K562 (cell line): Measurements from ENCODE around the gene CCDC60. TPM values are rescaled to one million over a fixed set of nuclear protein-coding genes. Genes with fewer than 3 reads are reported as not detected.

ENCODE experiments used
- ATAC-seq: fragments of 200-7000 bp; cut with Tn5 transposase; 3 replicates; pipeline ENCODE4 v1.9.1; 2020; ENCODE audit warnings: moderate library complexity
- BruUV-seq: library from RNA; stranded (reverse); fragments of 400-500 nt; replicated peaks from 2 replicates; lab custom pipeline; 2021; lab: Mats Ljungman, UMichigan
- CTCF ChIA-PET: fragments of 300-600 bp; formaldehyde crosslinking; extraction: SDS; loops from one replicate; lab custom pipeline; 2021; ENCODE audit warnings: low intra/inter-chr PET ratio; lab: Yijun Ruan, JAX
- POLR2A ChIA-PET: fragments of 300-600, 350-650 bp; sonication (Branson Sonifier 250); formaldehyde crosslinking; extraction: SDS; loops from one replicate; lab custom pipeline; 2021; ENCODE audit warnings: antibody characterized with exemption, inconsistent platforms; lab: Yijun Ruan, JAX
- DNase-seq, 4 experiments: peaks; one replicate each; pipeline versions ENCODE4 v3.0.0 to v3.0.0-alpha.2; 2011 to 2018; ENCODE audit warnings: low spot score in 3 of 4, mixed read lengths in 3 of 4; ENCODE audit errors: extremely low read depth in 1 of 4
- FAIRE-seq: peaks from 2 replicates; lab custom pipeline; 2011; peaks lifted over from hg19 to GRCh38; lab: Jason Lieb, UNC
- H2AFZ ChIP-seq: 2 replicates; pipeline ENCODE4 v1.6.0; 2011; ENCODE audit warnings: low read depth, low read length, control low read depth, inconsistent platforms
- H3K27ac ChIP-seq: fragments of 200-600 bp; 3 replicates; pipeline ENCODE4 v1.8.0; 2011; ENCODE audit warnings: low read depth, mild to moderate bottlenecking, control low read depth, inconsistent platforms, low read length, moderate library complexity, mixed read lengths; ENCODE audit errors: extremely low read depth
- H3K27me3 ChIP-seq, 2 experiments: fragments of 300-600 bp in 1 of 2; 2 replicates in 1 of 2; 3 replicates in 1 of 2; pipeline versions ENCODE4 v1.6.0 to v1.8.0; 2011; ENCODE audit warnings: inconsistent platforms in 2 of 2, low read length in 2 of 2, mild to moderate bottlenecking in 1 of 2, mixed read lengths in 1 of 2, moderate library complexity in 1 of 2; ENCODE audit not compliant: control insufficient read depth in 2 of 2, insufficient read depth in 2 of 2
- H3K36me3 ChIP-seq: fragments of 300-600 bp; 3 replicates; pipeline ENCODE4 v1.8.0; 2011; ENCODE audit warnings: mild to moderate bottlenecking, low read length, inconsistent platforms; ENCODE audit not compliant: control insufficient read depth, insufficient read depth
- H3K4me1 ChIP-seq, 2 experiments: fragments of 200-600 bp in 1 of 2; replicated peaks in 1 of 2; 2 replicates in 1 of 2; 3 replicates in 1 of 2; pipeline versions ENCODE4 v1.5.1 to v1.8.0; 2011; ENCODE audit warnings: inconsistent platforms in 2 of 2, low read length in 2 of 2, mild to moderate bottlenecking in 1 of 2, mixed read lengths in 1 of 2, moderate library complexity in 1 of 2; ENCODE audit not compliant: control insufficient read depth in 2 of 2, insufficient read depth in 2 of 2
- H3K4me2 ChIP-seq: 2 replicates; pipeline ENCODE4 v1.6.1; 2011; ENCODE audit warnings: low read length, control low read depth, inconsistent platforms, mixed read lengths; ENCODE audit not compliant: insufficient read depth
- H3K4me3 ChIP-seq: fragments of 200-600 bp; sonication (generic), shearing (Covaris generic); 2 replicates; pipeline ENCODE4 v1.5.1; 2016; ENCODE audit warnings: control low read depth, inconsistent platforms
- H3K79me2 ChIP-seq: fragments of 200-600 bp; 3 replicates; pipeline ENCODE4 v1.8.0; 2011; ENCODE audit warnings: low read length, inconsistent platforms; ENCODE audit not compliant: control insufficient read depth, insufficient read depth
- H3K9ac ChIP-seq, 2 experiments: 2 replicates each; pipeline versions ENCODE4 v1.6.0 to v1.6.1; 2011; ENCODE audit warnings: low read depth in 2 of 2, low read length in 2 of 2, control low read depth in 1 of 2, inconsistent platforms in 1 of 2, mild to moderate bottlenecking in 1 of 2, mixed read lengths in 1 of 2; ENCODE audit not compliant: insufficient read depth in 1 of 2
- H3K9me1 ChIP-seq: one replicate; pipeline ENCODE4 v1.6.0; 2011; ENCODE audit warnings: inconsistent platforms, mild to moderate bottlenecking, low read length, moderate library complexity; ENCODE audit not compliant: control insufficient read depth, insufficient read depth
- H3K9me3 ChIP-seq: replicated peaks from 2 replicates; pipeline ENCODE4 v1.5.1; 2011; ENCODE audit warnings: low read depth, low read length, inconsistent platforms; ENCODE audit not compliant: control insufficient read depth, insufficient read depth
- H4K20me1 ChIP-seq: replicated peaks from 2 replicates; pipeline ENCODE4 v1.6.1; 2011; ENCODE audit warnings: low read length, inconsistent platforms, mixed read lengths; ENCODE audit not compliant: control insufficient read depth, insufficient read depth
- ARID2 ChIP-seq: fragments of 450-650 bp; IDR thresholded peaks from 2 replicates; pipeline ENCODE4 v1.6.1; 2017; ENCODE audit warnings: antibody characterized with exemption, mild to moderate bottlenecking
- ARNT ChIP-seq, 2 experiments: fragments of 450-650 bp; IDR thresholded peaks; 2 replicates each; pipeline ENCODE4 v1.6.1; 2016; ENCODE audit warnings: mild to moderate bottlenecking in 1 of 2
- BCLAF1 ChIP-seq, 2 experiments: fragments of 450-650 bp in 1 of 2; IDR thresholded peaks; 2 replicates each; pipeline ENCODE4 v1.6.1; 2011 to 2017; ENCODE audit warnings: low read depth in 2 of 2, antibody characterized with exemption in 1 of 2, borderline replicate concordance in 1 of 2, low read length in 1 of 2, mild to moderate bottlenecking in 1 of 2, mixed read lengths in 1 of 2; ENCODE audit not compliant: control insufficient read depth in 1 of 2
- CCNT2 ChIP-seq: IDR thresholded peaks from 2 replicates; pipeline ENCODE4 v1.6.1; 2011; ENCODE audit warnings: borderline replicate concordance, low read depth, mild to moderate bottlenecking, moderate library complexity, mixed read lengths, low read length; ENCODE audit not compliant: insufficient read length; ENCODE audit errors: extremely low read depth
- ELF1 ChIP-seq: fragments of 200-800 bp; sonication (Bioruptor generic); IDR thresholded peaks from 2 replicates; pipeline ENCODE4 v1.6.1; 2016; ENCODE audit warnings: missing genetic modification characterization, missing compliant biosample characterization
- HCFC1 ChIP-seq: IDR thresholded peaks from 2 replicates; pipeline ENCODE4 v1.6.1; 2012; ENCODE audit warnings: low read depth, low read length, improper control_type of control experiment
- SFPQ ChIP-seq: fragments of 200-400 bp; formaldehyde crosslinking; IDR thresholded peaks from 2 replicates; pipeline ENCODE4 v1.6.1; 2017; ENCODE audit warnings: mild to moderate bottlenecking, low read depth, low read length, moderate library complexity
- SIN3A ChIP-seq, 2 experiments: fragments of 150-350 bp in 1 of 2; IDR thresholded peaks; 2 replicates each; pipeline ENCODE4 v1.6.1; 2011 to 2016; ENCODE audit warnings: borderline replicate concordance in 2 of 2, low read depth in 2 of 2, low read length in 2 of 2, mild to moderate bottlenecking in 2 of 2, moderate library complexity in 2 of 2; ENCODE audit not compliant: control insufficient read depth in 1 of 2
- SIX5 ChIP-seq, 2 experiments: IDR thresholded peaks; 2 replicates each; pipeline ENCODE4 v1.6.1; 2011; ENCODE audit warnings: low read length in 2 of 2, borderline replicate concordance in 1 of 2, low read depth in 1 of 2, mild to moderate bottlenecking in 1 of 2, moderate library complexity in 1 of 2; ENCODE audit not compliant: insufficient read depth in 1 of 2
- SMAD3 ChIP-seq: fragments of 450-650 bp; formaldehyde crosslinking; conservative IDR thresholded peaks from 2 replicates; pipeline ENCODE4 v1.4.0; 2020; ENCODE audit warnings: mild to moderate bottlenecking
- ZNF143 ChIP-seq: sonication (generic); formaldehyde crosslinking; IDR thresholded peaks from 2 replicates; pipeline ENCODE4 v1.9.0; 2022; ENCODE audit warnings: mild to moderate bottlenecking, missing genetic modification reagents
- ZNF79 ChIP-seq: fragments of 250-450 bp; sonication (Bioruptor Pico); IDR thresholded peaks from 2 replicates; pipeline ENCODE4 v1.4.0; 2020; ENCODE audit warnings: low read depth, mild to moderate bottlenecking, moderate library complexity
- ZNF830 ChIP-seq: fragments of 250-450 bp; sonication (Bioruptor Pico); IDR thresholded peaks from 2 replicates; pipeline ENCODE4 v1.5.0; 2021; ENCODE audit warnings: mild to moderate bottlenecking
- WGBS: fragments of 100-300 bp; shearing (Covaris generic); methylation state at CpG from one replicate; pipeline ENCODE4 v1.1.6; 2016; ENCODE audit warnings: low coverage, mixed read lengths; ENCODE audit not compliant: insufficient coverage; ENCODE audit errors: missing lambda C conversion rate; 5-methylcytosine and 5-hydroxymethylcytosine counted together
- in situ Hi-C: fragments of 300-500 bp; cut with MboI; formaldehyde crosslinking; loops from 4 replicates; pipeline ENCODE4 v1.15.0; 2018; ENCODE audit warnings: inconsistent platforms, mixed read lengths
- intact Hi-C: fragments of 100-400 bp; cut with micrococcal nuclease; formaldehyde crosslinking; loops from 2 replicates; pipeline ENCODE4 v1.14.2; 2022
- polyA plus RNA-seq, 8 experiments: library from polyadenylated mRNA; depleted of rRNA in 4 of 8; stranded (reverse) in 5 of 8; unstranded in 3 of 8; fragments of >200 nt; fragmentation: Nextera tagmentation in 2 of 8; fragmentation: Illumina TruSeq in 1 of 8; extraction: Ambion mirVana in 2 of 8; extraction: Trizol in 1 of 8; gene quantifications; 2 replicates each; pipeline versions ENCODE4 v1.2.1 to v1.2.3, GENCODE V29; 2011 to 2014; ENCODE audit warnings: inconsistent platforms in 1 of 8, missing spikeins in 1 of 8
- total RNA-seq, 7 experiments: library from RNA; depleted of rRNA in 6 of 7; stranded (reverse); fragments of >200 nt in 6 of 7; fragmentation: Illumina TruSeq in 2 of 7; extraction: Trizol in 2 of 7; gene quantifications; 2 replicates each; pipeline versions ENCODE4 v1.2.1 to v1.2.3, GENCODE V29; 2011 to 2021; ENCODE audit warnings: low replicate concordance in 1 of 7

The CCDC60 gene
- total and polyA plus RNA-seq, 9 of the 15 experiments (the other 6 are each of a cell fraction or from before 2014, with no cell fraction given): not detected

GRCh38 chr12:119423285-119423684 is 88.8 kb downstream of the CCDC60 start:
- ChIA-PET CTCF (no interaction called here), POLR2A (interaction anchor here (0.6 to 1.1 kb wide), 3 partner anchors 8 to 116 kb away, joined by 3 read pairs; no protein-coding TSS in a partner anchor)
- H3K4me3 ChIP-seq: no peak overlapping the region
- H3K4me1 ChIP-seq: no peaks in the 10 kb centered on the region
- no peaks in the 10 kb centered on the region for H3K36me3 ChIP-seq
- H4K20me1 ChIP-seq: no peaks in the 10 kb centered on the region
- in situ Hi-C loops (no loop called here), intact Hi-C loops (no loop called here)
- H3K4me2 ChIP-seq: no peak overlapping the region
- H3K27me3 ChIP-seq: no peaks in the 10 kb centered on the region; a peak in 1 of 5 replicates
- H3K79me2 ChIP-seq: no peaks in the 10 kb centered on the region
- H3K9ac ChIP-seq: no peak overlapping the region
- no peak overlapping the region for H2AFZ ChIP-seq
- ATAC-seq: peak; percentile 85
- peak; percentile 40 for FAIRE-seq
- H3K9me3 ChIP-seq: no peaks in the 10 kb centered on the region
- DNase-seq: peak in 3 of 4 experiments; percentile 8 to 22 (median 12)
- no peak overlapping the region for H3K27ac ChIP-seq
- no TSS peak for BruUV-seq
- WGBS: 0% methylated on average over 2 of the region's 2 CpGs
- H3K9me1 ChIP-seq: no peaks in the 10 kb centered on the region
- TF ChIP-seq CCNT2 (no peak), SFPQ (no peak), SIX5 (IDR thresholded peaks at IDR 0.05; ENCODE audit: borderline replicate concordance in 1 of 2, insufficient read depth in 1 of 2, low read depth in 1 of 2, low read length in 2 of 2) (peak in 1 of 2 experiments; percentile 28; a peak in 1 of 4 replicates), ELF1 (0 out of 2 replicates have a peak, but pooled peaks have one; percentile 22), ZNF79 (CRISPR knock-in tag) (no peak), ZNF830 (no peak), ZNF143 (peak; percentile 59; the same call in 1 of the 2 replicates), ARID2 (no peak), SMAD3 (CRISPR knock-in tag) (no peak), ARNT (IDR thresholded peaks at IDR 0.05) (no peak), SIN3A (IDR thresholded peaks at IDR 0.05; ENCODE audit: borderline replicate concordance in 2 of 2, control insufficient read depth in 1 of 2, low read depth in 2 of 2, low read length in 2 of 2) (no peak), HCFC1 (peak; percentile 74), BCLAF1 (IDR thresholded peaks at IDR 0.05; ENCODE audit: borderline replicate concordance in 1 of 2, control insufficient read depth in 1 of 2, low read depth in 2 of 2, low read length in 1 of 2) (no peak)
